Upper lobe of left lung (tissue), 4 donors: ENCODE measurements around the gene HEXIM2.

Experiments used
- EP300 ChIP-seq, 4 donors: sonication (generic); formaldehyde crosslinking; IDR thresholded peaks; one replicate each; pipeline ENCODE4 v1.5.1; 2017; ENCODE audit warnings: antibody characterized with exemption in 4 of 4, control low read depth in 2 of 4
- TF ChIP-seq, protein P1 (sequence below), 6 experiments: fragments of 450-650 bp in 4 of 6; fragments of 200-600 bp in 2 of 6; sonication (generic) in 2 of 6; IDR thresholded peaks; one replicate each; pipeline ENCODE4 v1.5.1; 2016 to 2019; ENCODE audit warnings: antibody characterized with exemption in 6 of 6

DNA sequence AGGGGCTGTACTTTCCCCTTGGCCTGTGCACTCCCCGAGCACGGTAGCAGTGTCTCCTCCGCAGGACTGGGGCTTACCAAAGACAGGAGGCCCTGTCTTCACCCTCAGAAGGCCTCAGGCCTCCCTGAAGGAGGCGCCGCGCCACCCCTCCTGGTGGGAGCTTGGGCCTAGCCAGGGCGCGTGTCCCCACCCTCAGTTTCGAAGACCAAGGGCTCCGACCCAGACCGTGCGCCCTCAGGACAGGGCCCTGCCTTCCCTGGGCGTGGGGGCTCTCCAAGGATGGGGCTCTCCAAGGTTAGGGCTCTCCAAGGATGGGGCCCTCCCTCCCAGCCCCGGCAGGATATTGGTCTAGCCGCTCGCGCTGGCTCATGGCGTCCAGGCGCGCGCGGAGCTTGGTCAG is 41.1 kb upstream of the HEXIM2 start:
- TF ChIP-seq, protein P1, sequence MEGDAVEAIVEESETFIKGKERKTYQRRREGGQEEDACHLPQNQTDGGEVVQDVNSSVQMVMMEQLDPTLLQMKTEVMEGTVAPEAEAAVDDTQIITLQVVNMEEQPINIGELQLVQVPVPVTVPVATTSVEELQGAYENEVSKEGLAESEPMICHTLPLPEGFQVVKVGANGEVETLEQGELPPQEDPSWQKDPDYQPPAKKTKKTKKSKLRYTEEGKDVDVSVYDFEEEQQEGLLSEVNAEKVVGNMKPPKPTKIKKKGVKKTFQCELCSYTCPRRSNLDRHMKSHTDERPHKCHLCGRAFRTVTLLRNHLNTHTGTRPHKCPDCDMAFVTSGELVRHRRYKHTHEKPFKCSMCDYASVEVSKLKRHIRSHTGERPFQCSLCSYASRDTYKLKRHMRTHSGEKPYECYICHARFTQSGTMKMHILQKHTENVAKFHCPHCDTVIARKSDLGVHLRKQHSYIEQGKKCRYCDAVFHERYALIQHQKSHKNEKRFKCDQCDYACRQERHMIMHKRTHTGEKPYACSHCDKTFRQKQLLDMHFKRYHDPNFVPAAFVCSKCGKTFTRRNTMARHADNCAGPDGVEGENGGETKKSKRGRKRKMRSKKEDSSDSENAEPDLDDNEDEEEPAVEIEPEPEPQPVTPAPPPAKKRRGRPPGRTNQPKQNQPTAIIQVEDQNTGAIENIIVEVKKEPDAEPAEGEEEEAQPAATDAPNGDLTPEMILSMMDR (IDR thresholded peaks at IDR 0.05), result no peak
- no peak for TF ChIP-seq EP300 (IDR thresholded peaks at IDR 0.05)
